Mesenchymal stem cell (in vitro differentiated cells and primary cell): ENCODE measurements around the gene IL1RAPL1.

Source experiments
- DNase-seq: peaks from one replicate; pipeline ENCODE4 v3.0.0-alpha.2; 2013
- H2AFZ ChIP-seq: one replicate; pipeline ENCODE4 v1.6.1; 2013; ENCODE audit warnings: low read depth, mild to moderate bottlenecking, control low read depth, inconsistent platforms, low read length, moderate library complexity
- H2AK5ac ChIP-seq: 2 replicates; pipeline ENCODE4 v1.6.1; 2013; ENCODE audit warnings: low read length, moderate library complexity, mild to moderate bottlenecking, inconsistent platforms; ENCODE audit not compliant: severe bottlenecking
- H2BK120ac ChIP-seq: one replicate; pipeline ENCODE4 v1.6.1; 2013; ENCODE audit warnings: low read depth, mild to moderate bottlenecking, inconsistent platforms, low read length, moderate library complexity
- H2BK12ac ChIP-seq, 2 experiments: one replicate each; pipeline ENCODE4 v1.6.1; 2013; ENCODE audit warnings: inconsistent platforms in 2 of 2, low read length in 2 of 2, mild to moderate bottlenecking in 2 of 2, moderate library complexity in 2 of 2, control low read depth in 1 of 2
- H2BK15ac ChIP-seq: one replicate; pipeline ENCODE4 v1.6.1; 2013; ENCODE audit warnings: mild to moderate bottlenecking, low read depth, inconsistent platforms; ENCODE audit not compliant: poor library complexity, severe bottlenecking
- H2BK5ac ChIP-seq: 2 replicates; pipeline ENCODE4 v1.6.1; 2013; ENCODE audit warnings: low read depth, mild to moderate bottlenecking, low read length, control low read depth, inconsistent platforms; ENCODE audit not compliant: poor library complexity, severe bottlenecking
- H3K14ac ChIP-seq, 2 experiments: one replicate each; pipeline ENCODE4 v1.6.1; 2013; ENCODE audit warnings: inconsistent platforms in 2 of 2, low read length in 2 of 2, control low read depth in 1 of 2, mild to moderate bottlenecking in 1 of 2, moderate library complexity in 1 of 2
- H3K18ac ChIP-seq, 2 experiments: one replicate each; pipeline ENCODE4 v1.6.1; 2013; ENCODE audit warnings: inconsistent platforms in 2 of 2, low read length in 2 of 2, control low read depth in 1 of 2, low read depth in 1 of 2, mild to moderate bottlenecking in 1 of 2
- H3K23ac ChIP-seq, 2 experiments: one replicate each; pipeline ENCODE4 v1.6.1; 2013; ENCODE audit warnings: inconsistent platforms in 2 of 2, low read length in 2 of 2, mild to moderate bottlenecking in 2 of 2, moderate library complexity in 2 of 2, control low read depth in 1 of 2
- H3K27ac ChIP-seq: 2 replicates; pipeline ENCODE4 v1.5.1; 2013; ENCODE audit warnings: mild to moderate bottlenecking, moderate library complexity, low read length, control low read depth, inconsistent platforms; ENCODE audit not compliant: poor library complexity, severe bottlenecking
- H3K27me3 ChIP-seq, 2 experiments: 2 replicates each; pipeline versions ENCODE4 v1.6.1 to v1.7.0; 2013; ENCODE audit warnings: low read length in 2 of 2, mild to moderate bottlenecking in 2 of 2, moderate library complexity in 2 of 2, control low read depth in 1 of 2, inconsistent platforms in 1 of 2; ENCODE audit not compliant: control insufficient read depth in 1 of 2, insufficient read depth in 1 of 2
- H3K36me3 ChIP-seq, 2 experiments: 2 replicates each; pipeline versions ENCODE4 v1.6.1 to v1.7.0; 2013; ENCODE audit warnings: low read length in 2 of 2, control low read depth in 1 of 2, inconsistent platforms in 1 of 2, low read depth in 1 of 2, mild to moderate bottlenecking in 1 of 2; ENCODE audit not compliant: insufficient read depth in 2 of 2, control insufficient read depth in 1 of 2
- H3K4ac ChIP-seq, 2 experiments: one replicate each; pipeline ENCODE4 v1.6.1; 2013; ENCODE audit warnings: inconsistent platforms in 2 of 2, low read length in 2 of 2, mild to moderate bottlenecking in 2 of 2, moderate library complexity in 2 of 2, control low read depth in 1 of 2, low read depth in 1 of 2
- H3K4me1 ChIP-seq: 2 replicates; pipeline ENCODE4 v1.6.1; 2013; ENCODE audit warnings: low read depth, low read length, control low read depth; ENCODE audit not compliant: control insufficient read depth, insufficient read depth
- H3K4me2 ChIP-seq: 2 replicates; pipeline ENCODE4 v1.6.1; 2013; ENCODE audit warnings: low read length, mild to moderate bottlenecking, inconsistent platforms; ENCODE audit not compliant: poor library complexity, severe bottlenecking
- H3K4me3 ChIP-seq, 2 experiments: 2 replicates each; pipeline versions ENCODE4 v1.5.1 to v1.7.0; 2013; ENCODE audit warnings: low read length in 2 of 2, mild to moderate bottlenecking in 2 of 2, control low read depth in 1 of 2, low read depth in 1 of 2; ENCODE audit not compliant: insufficient read depth in 1 of 2
- H3K79me1 ChIP-seq: replicated peaks from 2 replicates; pipeline ENCODE4 v1.6.1; 2013; ENCODE audit warnings: mild to moderate bottlenecking, control low read depth, low read length, inconsistent platforms; ENCODE audit not compliant: poor library complexity, severe bottlenecking
- H3K9ac ChIP-seq: 2 replicates; pipeline ENCODE4 v1.7.0; 2013; ENCODE audit warnings: mild to moderate bottlenecking, low read length, moderate library complexity
- H3K9me3 ChIP-seq: 2 replicates; pipeline ENCODE4 v1.7.0; 2013; ENCODE audit warnings: mild to moderate bottlenecking, low read length; ENCODE audit not compliant: control insufficient read depth
- H4K8ac ChIP-seq: one replicate; pipeline ENCODE4 v1.6.1; 2013; ENCODE audit warnings: inconsistent platforms, mild to moderate bottlenecking, low read length, moderate library complexity
- H4K91ac ChIP-seq: one replicate; pipeline ENCODE4 v1.6.1; 2013; ENCODE audit warnings: mild to moderate bottlenecking, low read length, inconsistent platforms
- WGBS: methylation state at CpG from one replicate; pipeline ENCODE4 v1.1.7; 2013; ENCODE audit warnings: mixed read lengths; 5-methylcytosine and 5-hydroxymethylcytosine counted together

The IL1RAPL1 gene

DNA sequence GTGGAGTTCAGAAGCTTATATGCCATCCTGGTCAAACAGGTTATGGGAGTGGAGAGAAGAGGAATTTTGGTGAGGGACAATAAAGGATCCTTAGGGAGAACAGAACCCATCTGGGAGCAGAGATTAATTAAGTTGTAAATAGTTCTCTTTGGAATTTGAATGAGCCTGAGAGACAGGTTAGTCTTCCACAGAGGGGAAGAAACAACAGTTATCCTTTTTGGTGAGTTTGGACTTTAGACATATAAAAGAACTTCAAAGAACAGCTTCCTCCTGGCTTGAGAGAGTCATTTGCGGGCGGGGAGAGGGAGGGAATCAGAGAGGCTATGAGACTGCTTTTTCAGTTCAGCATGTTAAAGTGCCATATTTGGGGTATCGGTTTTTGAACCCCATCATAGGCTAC is 834.8 kb downstream of the IL1RAPL1 start:
- no peak overlapping the region for H3K9ac ChIP-seq
- no peak overlapping the region for H3K4ac ChIP-seq
- no peak overlapping the region for H3K4me2 ChIP-seq
- WGBS: no CpG with 5 or more reads among the region's 3 CpGs
- H3K18ac ChIP-seq: no peak overlapping the region
- H2AFZ ChIP-seq: no peak overlapping the region
- peaks cover 3% of the 10 kb centered on the region for H3K9me3 ChIP-seq
- no peak overlapping the region for H2BK5ac ChIP-seq
- DNase-seq: no peak
- H4K8ac ChIP-seq: no peak overlapping the region
- H3K79me1 ChIP-seq: no peaks in the 10 kb centered on the region
- H2AK5ac ChIP-seq: no peak overlapping the region
- no peak overlapping the region for H3K27ac ChIP-seq
- H3K23ac ChIP-seq: no peak overlapping the region
- H3K27me3 ChIP-seq: no peaks in the 10 kb centered on the region
- H3K4me3 ChIP-seq: no peak overlapping the region
- no peaks in the 10 kb centered on the region for H3K4me1 ChIP-seq
- no peaks in the 10 kb centered on the region for H3K36me3 ChIP-seq
- H3K14ac ChIP-seq: no peak overlapping the region
- no peak overlapping the region for H2BK12ac ChIP-seq
- H2BK120ac ChIP-seq: no peak overlapping the region
- no peak overlapping the region for H2BK15ac ChIP-seq
- no peak overlapping the region for H4K91ac ChIP-seq

DNA sequence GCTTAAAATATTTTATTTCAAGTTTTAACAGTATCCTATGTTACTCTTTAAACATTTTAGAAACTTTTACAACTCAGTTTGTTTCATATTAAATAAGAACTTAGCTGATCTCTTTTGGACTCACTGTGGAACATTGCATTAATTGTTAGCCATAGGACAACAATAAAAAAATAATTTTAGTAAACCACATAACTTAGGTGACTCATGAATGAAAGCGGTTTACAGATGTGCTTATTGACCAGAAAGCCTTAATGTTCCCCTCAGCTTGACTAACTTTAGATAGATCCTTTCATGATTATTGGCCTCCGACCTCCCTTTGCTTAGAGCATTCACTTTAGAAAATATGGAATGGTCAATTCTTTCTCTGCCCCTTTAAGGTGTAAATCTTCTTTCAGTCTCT is 844.6 kb downstream of the IL1RAPL1 start:
- WGBS: 100% methylated on average over 2 of the region's 2 CpGs

DNA sequence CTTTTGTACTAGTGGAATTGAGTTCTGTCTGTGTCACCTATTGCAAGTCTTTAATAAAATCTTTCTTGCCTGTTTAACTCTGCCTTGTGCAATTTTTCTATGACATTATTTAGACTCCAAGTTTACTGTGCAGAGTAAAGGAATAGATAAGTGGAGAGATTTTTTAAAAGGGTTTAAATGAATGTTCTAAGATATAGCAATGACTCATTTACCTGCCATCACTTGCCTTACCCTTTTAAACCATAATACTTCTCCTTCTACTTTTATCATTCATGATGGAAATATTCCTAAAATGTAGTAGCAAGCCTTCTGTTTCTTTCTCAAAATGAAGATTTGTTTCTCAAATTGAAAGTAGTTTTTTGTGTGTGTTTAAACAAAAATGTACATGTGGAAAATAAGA is 845.3 kb downstream of the IL1RAPL1 start:
- no peak overlapping the region for H3K9ac ChIP-seq
- H3K27me3 ChIP-seq: no peaks in the 10 kb centered on the region
- H3K4me1 ChIP-seq: no peaks in the 10 kb centered on the region
- no peak overlapping the region for H4K91ac ChIP-seq
- no peak overlapping the region for H4K8ac ChIP-seq
- no peak overlapping the region for H3K27ac ChIP-seq
- no peak overlapping the region for H2BK120ac ChIP-seq
- H3K23ac ChIP-seq: no peak overlapping the region
- H3K18ac ChIP-seq: no peak overlapping the region
- no peak overlapping the region for H2BK12ac ChIP-seq
- H3K4me3 ChIP-seq: no peak overlapping the region
- no peak overlapping the region for H2BK5ac ChIP-seq
- no peak overlapping the region for H3K4me2 ChIP-seq
- H3K4ac ChIP-seq: no peak overlapping the region
- no peaks in the 10 kb centered on the region for H3K9me3 ChIP-seq
- no peak overlapping the region for H2BK15ac ChIP-seq
- H3K36me3 ChIP-seq: no peaks in the 10 kb centered on the region
- no peak overlapping the region for H2AFZ ChIP-seq
- H3K14ac ChIP-seq: no peak overlapping the region
- no peaks in the 10 kb centered on the region for H3K79me1 ChIP-seq
- DNase-seq: no peak
- no peak overlapping the region for H2AK5ac ChIP-seq

More for the DNA sequence above, 844.6 kb downstream of the IL1RAPL1 start:
- Histone ChIP-seq H3K4me1 (no peaks in the 10 kb centered on the region), H3K4me3 (no peak overlapping the region), H3K23ac (no peak overlapping the region), H3K36me3 (no peaks in the 10 kb centered on the region), H2AK5ac (no peak overlapping the region), H2BK120ac (no peak overlapping the region), H3K9ac (no peak overlapping the region), H3K4me2 (no peak overlapping the region), H4K8ac (no peak overlapping the region), H3K4ac (no peak overlapping the region), H2BK15ac (no peak overlapping the region), H4K91ac (no peak overlapping the region), H2AFZ (no peak overlapping the region), H3K18ac (no peak overlapping the region), H2BK12ac (no peak overlapping the region), H3K9me3 (peaks cover 6% of the 10 kb centered on the region), H3K14ac (no peak overlapping the region), H3K79me1 (no peaks in the 10 kb centered on the region), H3K27ac (no peak overlapping the region), H2BK5ac (no peak overlapping the region), H3K27me3 (no peaks in the 10 kb centered on the region)
- DNase-seq: no peak

- H3K79me1 ChIP-seq: no peaks in the 10 kb centered on the region
- no peak overlapping the region for H3K4ac ChIP-seq
- H3K36me3 ChIP-seq: no peaks in the 10 kb centered on the region
- no peak overlapping the region for H2BK12ac ChIP-seq
- no peak overlapping the region for H3K4me3 ChIP-seq
- H3K4me1 ChIP-seq: no peaks in the 10 kb centered on the region
- H2AFZ ChIP-seq: no peak overlapping the region
- no peak overlapping the region for H2BK5ac ChIP-seq
- H3K18ac ChIP-seq: no peak overlapping the region
- no peak overlapping the region for H3K4me2 ChIP-seq
- H2BK15ac ChIP-seq: no peak overlapping the region
- no peak overlapping the region for H3K27ac ChIP-seq
- no peak overlapping the region for H3K14ac ChIP-seq
- no peak overlapping the region for H2BK120ac ChIP-seq
- H3K9me3 ChIP-seq: no peaks in the 10 kb centered on the region
- no peak for DNase-seq
- H3K27me3 ChIP-seq: no peaks in the 10 kb centered on the region
- no peak overlapping the region for H3K23ac ChIP-seq
- no peak overlapping the region for H4K91ac ChIP-seq
- H2AK5ac ChIP-seq: no peak overlapping the region
- no CpG with 5 or more reads among the region's 3 CpGs for WGBS
- H4K8ac ChIP-seq: no peak overlapping the region
- no peak overlapping the region for H3K9ac ChIP-seq
These were observed 847.7 kb downstream of the IL1RAPL1 start for GRCh38 chrX:29434939-29435338.
